BE2C (cell line): ENCODE measurements around the gene KLF15.

Experiments used
- DNase-seq: peaks from one replicate; pipeline ENCODE4 v3.0.0-alpha.2; 2020
- H3K27me3 ChIP-seq: fragments of 250-450 bp; sonication (Bioruptor Pico); 2 replicates; pipeline ENCODE4 v1.5.1; 2020; ENCODE audit warnings: mild to moderate bottlenecking
- H3K36me3 ChIP-seq: fragments of 250-450 bp; sonication (Bioruptor Pico); 2 replicates; pipeline ENCODE4 v1.5.1; 2020; ENCODE audit warnings: mild to moderate bottlenecking
- H3K4me1 ChIP-seq: fragments of 250-450 bp; sonication (Bioruptor Pico); 2 replicates; pipeline ENCODE4 v1.5.1; 2020
- H3K4me3 ChIP-seq: 2 replicates; pipeline ENCODE4 v1.5.1; 2011; ENCODE audit warnings: low read depth, low read length
- H3K9me3 ChIP-seq: fragments of 250-450 bp; sonication (Bioruptor Pico); 2 replicates; pipeline ENCODE4 v1.5.1; 2020
- CTCF ChIP-seq: IDR thresholded peaks from 2 replicates; pipeline ENCODE4 v1.5.1; 2012; ENCODE audit warnings: mild to moderate bottlenecking, low read depth, low read length

Gene KLF15

GRCh38 chr3:126355251-126355650, 2.0 kb downstream of the KLF15 start:
- peak overlapping the region; percentile 87 for H3K4me3 ChIP-seq
- H3K4me1 ChIP-seq = peaks cover 8% of the 10 kb centered on the region
- H3K36me3 ChIP-seq = no peaks in the 10 kb centered on the region
- H3K27me3 ChIP-seq = peaks cover 3% of the 10 kb centered on the region; the same call in 1 of the 2 replicates
- no peaks in the 10 kb centered on the region for H3K9me3 ChIP-seq
- no peak for DNase-seq
- no peak for TF ChIP-seq CTCF

GRCh38 chr3:126354776-126355175, 2.4 kb downstream of the KLF15 start:
- Histone ChIP-seq H3K9me3 (no peaks in the 10 kb centered on the region), H3K4me1 (peaks cover 8% of the 10 kb centered on the region), H3K36me3 (no peaks in the 10 kb centered on the region), H3K4me3 (no peak overlapping the region), H3K27me3 (peaks cover 3% of the 10 kb centered on the region; the same call in 1 of the 2 replicates)
- TF ChIP-seq CTCF = no peak
- DNase-seq = no peak

GRCh38 chr3:126353694-126354321, 3.4 kb downstream of the KLF15 start:
- no peaks in the 10 kb centered on the region for H3K36me3 ChIP-seq
- DNase-seq = no peak
- H3K27me3 ChIP-seq = peaks cover 3% of the 10 kb centered on the region; the same call in 1 of the 2 replicates
- no peak for TF ChIP-seq CTCF
- H3K9me3 ChIP-seq = no peaks in the 10 kb centered on the region
- no peak overlapping the region for H3K4me3 ChIP-seq
- H3K4me1 ChIP-seq = peaks cover 8% of the 10 kb centered on the region

- Histone ChIP-seq H3K27me3 (peaks cover 2% of the 10 kb centered on the region; the same call in 1 of the 2 replicates), H3K4me1 (peaks cover 8% of the 10 kb centered on the region), H3K4me3 (no peak overlapping the region), H3K9me3 (no peaks in the 10 kb centered on the region), H3K36me3 (no peaks in the 10 kb centered on the region)
- no peak for TF ChIP-seq CTCF
- no peak for DNase-seq
Measured at GRCh38 chr3:126352476-126353454, 4.4 kb downstream of the KLF15 start.

GRCh38 chr3:126351771-126352475, 5.3 kb downstream of the KLF15 start:
- Histone ChIP-seq H3K27me3 (no peaks in the 10 kb centered on the region), H3K4me1 (peaks cover 8% of the 10 kb centered on the region), H3K9me3 (no peaks in the 10 kb centered on the region), H3K36me3 (no peaks in the 10 kb centered on the region), H3K4me3 (no peak overlapping the region)
- TF ChIP-seq CTCF = peak; percentile 7; the same call in 1 of the 2 replicates
- DNase-seq = no peak
